Keratinocyte (primary cell): ENCODE measurements around the gene SLC19A1. TPM values are rescaled to one million over a fixed set of nuclear protein-coding genes. Genes with fewer than 3 reads are reported as not detected.

Experiments
- DNase-seq: peaks from one replicate; pipeline ENCODE4 v3.0.0-alpha.2; 2011; ENCODE audit warnings: low read depth, missing footprints, low spot score
- FAIRE-seq: peaks from 2 replicates; lab custom pipeline; 2011; peaks lifted over from hg19 to GRCh38; lab: Jason Lieb, UNC
- H2AFZ ChIP-seq: 2 replicates; pipeline ENCODE4 v1.6.0; 2012; ENCODE audit warnings: low read length, control low read depth, inconsistent platforms; ENCODE audit not compliant: control insufficient read depth
- H3K27ac ChIP-seq: 2 replicates; pipeline ENCODE4 v1.5.1; 2011; ENCODE audit warnings: low read length; ENCODE audit not compliant: control insufficient read depth, insufficient read depth
- H3K27me3 ChIP-seq: 3 replicates; pipeline ENCODE4 v1.6.0; 2011; ENCODE audit warnings: low read length; ENCODE audit not compliant: control insufficient read depth, insufficient read depth; ENCODE audit errors: extremely low read depth
- H3K36me3 ChIP-seq, 2 experiments: 2 replicates in 1 of 2; 3 replicates in 1 of 2; pipeline ENCODE4 v1.5.1; 2011; ENCODE audit warnings: low read length in 2 of 2, mild to moderate bottlenecking in 1 of 2; ENCODE audit not compliant: control insufficient read depth in 2 of 2, insufficient read depth in 2 of 2; ENCODE audit errors: extremely low read depth in 1 of 2
- H3K4me1 ChIP-seq: 3 replicates; pipeline ENCODE4 v1.5.1; 2011; ENCODE audit warnings: low read length; ENCODE audit not compliant: control insufficient read depth, insufficient read depth; ENCODE audit errors: extremely low read depth
- H3K4me2 ChIP-seq: 3 replicates; pipeline ENCODE4 v1.6.0; 2011; ENCODE audit warnings: low read depth, low read length; ENCODE audit not compliant: control insufficient read depth, insufficient read depth; ENCODE audit errors: extremely low read depth
- H3K4me3 ChIP-seq, 3 experiments: fragments of 200-600 bp in 1 of 3; sonication (generic) in 1 of 3; 2 replicates in 2 of 3; 3 replicates in 1 of 3; pipeline ENCODE4 v1.5.1; 2011 to 2016; ENCODE audit warnings: low read length in 3 of 3, mild to moderate bottlenecking in 3 of 3, control low read depth in 2 of 3, inconsistent platforms in 1 of 3, low read depth in 1 of 3, mixed read lengths in 1 of 3, mixed run types in 1 of 3, moderate library complexity in 1 of 3; ENCODE audit not compliant: control insufficient read depth in 2 of 3, insufficient read depth in 2 of 3; ENCODE audit errors: extremely low read depth in 1 of 3
- H3K79me2 ChIP-seq: 2 replicates; pipeline ENCODE4 v1.6.0; 2012; ENCODE audit warnings: low read length; ENCODE audit not compliant: control insufficient read depth, insufficient read depth
- H3K9ac ChIP-seq: 3 replicates; pipeline ENCODE4 v1.6.0; 2011; ENCODE audit warnings: low read length; ENCODE audit not compliant: control insufficient read depth, insufficient read depth; ENCODE audit errors: extremely low read depth
- H3K9me1 ChIP-seq: 3 replicates; pipeline ENCODE4 v1.6.0; 2011; ENCODE audit warnings: low read length; ENCODE audit not compliant: control insufficient read depth, insufficient read depth; ENCODE audit errors: extremely low read depth
- H3K9me3 ChIP-seq: 2 replicates; pipeline ENCODE4 v1.5.1; 2012; ENCODE audit warnings: low read depth, low read length; ENCODE audit not compliant: control insufficient read depth
- H4K20me1 ChIP-seq: 3 replicates; pipeline ENCODE4 v1.6.0; 2011; ENCODE audit warnings: low read length; ENCODE audit not compliant: control insufficient read depth, insufficient read depth; ENCODE audit errors: extremely low read depth
- EZH2 ChIP-seq: IDR thresholded peaks from one replicate; pipeline ENCODE4 v1.6.1; 2012; ENCODE audit warnings: inconsistent platforms, mild to moderate bottlenecking, low read length, moderate library complexity
- dilution Hi-C: fragments of 300-500 bp; cut with MboI; formaldehyde crosslinking; loops from one replicate; pipeline ENCODE4 v1.7.0; 2020; ENCODE audit warnings: low sequenced_read_pairs; ENCODE audit not compliant: extremely low pct_ligation_motif_present
- polyA plus RNA-seq, 5 experiments: library from polyadenylated mRNA; depleted of rRNA in 3 of 5; stranded (reverse) in 3 of 5; stranded (forward) in 1 of 5; unstranded in 1 of 5; fragments of >200 nt; gene quantifications; 1 replicate in 1 of 5; 2 replicates in 3 of 5; 3 replicates in 1 of 5; pipeline versions ENCODE4 v1.2.1 to v1.2.3, GENCODE V29; 2011 to 2012; ENCODE audit warnings: missing spikeins in 2 of 5, low read depth in 1 of 5, low replicate concordance in 1 of 5
- TF ChIP-seq, protein P1 (sequence below), 3 experiments: IDR thresholded peaks in 1 of 3; conservative IDR thresholded peaks in 1 of 3; optimal IDR thresholded peaks in 1 of 3; 2 replicates in 2 of 3; 3 replicates in 1 of 3; pipeline versions ENCODE3 to v1.5.1; 2011; ENCODE audit warnings: low read length in 3 of 3, mild to moderate bottlenecking in 3 of 3, moderate library complexity in 2 of 3, control low read depth in 1 of 3, inconsistent platforms in 1 of 3; ENCODE audit not compliant: insufficient read depth in 2 of 3; ENCODE audit errors: extremely low read depth in 1 of 3

SLC19A1 gene
- polyA plus RNA-seq, 1 donor (not counting 4 experiments of a cell fraction or from before 2014, with no cell fraction given) = 3.8 TPM

DNA sequence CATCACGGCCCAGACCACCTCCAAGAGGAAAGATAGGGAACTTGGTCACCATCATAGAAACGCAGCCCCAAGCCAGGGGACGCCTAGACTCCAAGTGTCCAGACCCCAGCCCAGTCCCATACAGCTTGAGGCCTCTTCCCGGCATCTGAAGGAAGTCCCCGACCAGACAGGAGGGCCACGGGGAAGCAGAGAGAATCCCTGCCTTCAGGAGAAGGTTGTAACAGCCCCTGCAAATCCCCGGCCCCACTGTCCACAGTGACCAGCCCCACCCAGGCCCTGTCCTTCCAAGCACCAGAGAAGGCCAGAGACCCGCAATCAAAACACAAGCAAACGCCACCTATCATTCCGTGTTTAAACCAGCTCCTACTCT is 1.7 kb downstream of the SLC19A1 start:
- H3K36me3 ChIP-seq = peaks cover 0 to 9% of the 10 kb centered on the region in 2 experiments
- no peak overlapping the region for H3K27ac ChIP-seq
- H3K4me3 ChIP-seq = no peak overlapping the region
- DNase-seq (no peak), FAIRE-seq (no peak)
- no peak overlapping the region for H3K9ac ChIP-seq
- dilution Hi-C loops = no loop called here
- H4K20me1 ChIP-seq = no peaks in the 10 kb centered on the region
- H3K27me3 ChIP-seq = no peaks in the 10 kb centered on the region
- no peaks in the 10 kb centered on the region for H3K9me1 ChIP-seq
- H3K4me2 ChIP-seq = peak overlapping the region; percentile 80
- peaks cover 10% of the 10 kb centered on the region for H3K4me1 ChIP-seq
- H3K79me2 ChIP-seq = peaks cover 3% of the 10 kb centered on the region
- H2AFZ ChIP-seq = no peak overlapping the region
- TF ChIP-seq, protein P1, sequence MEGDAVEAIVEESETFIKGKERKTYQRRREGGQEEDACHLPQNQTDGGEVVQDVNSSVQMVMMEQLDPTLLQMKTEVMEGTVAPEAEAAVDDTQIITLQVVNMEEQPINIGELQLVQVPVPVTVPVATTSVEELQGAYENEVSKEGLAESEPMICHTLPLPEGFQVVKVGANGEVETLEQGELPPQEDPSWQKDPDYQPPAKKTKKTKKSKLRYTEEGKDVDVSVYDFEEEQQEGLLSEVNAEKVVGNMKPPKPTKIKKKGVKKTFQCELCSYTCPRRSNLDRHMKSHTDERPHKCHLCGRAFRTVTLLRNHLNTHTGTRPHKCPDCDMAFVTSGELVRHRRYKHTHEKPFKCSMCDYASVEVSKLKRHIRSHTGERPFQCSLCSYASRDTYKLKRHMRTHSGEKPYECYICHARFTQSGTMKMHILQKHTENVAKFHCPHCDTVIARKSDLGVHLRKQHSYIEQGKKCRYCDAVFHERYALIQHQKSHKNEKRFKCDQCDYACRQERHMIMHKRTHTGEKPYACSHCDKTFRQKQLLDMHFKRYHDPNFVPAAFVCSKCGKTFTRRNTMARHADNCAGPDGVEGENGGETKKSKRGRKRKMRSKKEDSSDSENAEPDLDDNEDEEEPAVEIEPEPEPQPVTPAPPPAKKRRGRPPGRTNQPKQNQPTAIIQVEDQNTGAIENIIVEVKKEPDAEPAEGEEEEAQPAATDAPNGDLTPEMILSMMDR (optimal IDR thresholded peaks at IDR 0.05 in 1 of 3, IDR thresholded peaks at IDR 0.05 in 1 of 3, conservative IDR thresholded peaks at IDR 0.05 in 1 of 3; ENCODE audit: extremely low read depth in 1 of 3, insufficient read depth in 2 of 3, low read length in 3 of 3) = no peak
- TF ChIP-seq EZH2 = no peak
- H3K9me3 ChIP-seq = no peaks in the 10 kb centered on the region

DNA sequence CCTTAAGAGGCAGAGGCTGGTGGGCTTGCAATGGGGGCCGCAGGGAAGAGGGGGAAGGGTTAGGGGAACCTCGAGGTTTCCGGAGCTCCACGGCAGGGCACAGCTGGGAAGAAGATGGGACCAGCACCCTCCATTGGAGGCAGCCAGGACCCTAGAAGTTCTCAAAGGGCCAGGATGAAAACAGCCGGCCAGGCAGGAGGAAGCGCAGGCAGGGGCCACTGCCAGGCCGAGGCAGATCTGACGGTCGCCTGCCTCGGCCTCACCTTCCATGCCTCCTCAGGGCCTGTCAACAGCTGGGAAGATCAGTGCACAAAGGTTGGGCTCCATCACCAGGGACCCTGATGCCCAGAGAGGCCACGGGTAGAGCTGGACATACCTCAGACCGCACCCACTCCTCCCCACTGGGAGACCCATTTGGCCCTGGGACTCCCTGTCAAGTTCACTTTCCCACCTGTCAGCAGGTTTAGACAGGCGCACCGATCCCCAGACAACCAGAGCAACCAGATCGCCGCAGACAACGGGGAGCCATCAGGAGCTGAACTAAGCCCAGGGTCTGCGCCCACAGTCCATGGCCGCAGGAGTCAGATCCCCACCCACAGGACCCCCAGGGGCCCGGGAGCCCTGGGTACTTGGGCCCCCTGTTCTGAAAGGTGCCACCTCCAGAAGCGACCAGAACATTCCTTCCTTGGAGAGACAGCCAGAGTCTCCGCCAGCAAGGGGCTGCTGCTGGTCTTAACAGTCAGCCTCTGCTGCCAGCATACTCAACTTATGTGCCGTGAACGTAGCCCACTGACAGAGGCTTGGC is 2.2 kb downstream of the SLC19A1 start:
- Histone ChIP-seq H3K9me3 (no peaks in the 10 kb centered on the region), H3K4me2 (no peak overlapping the region), H3K36me3 (peaks cover 0 to 9% of the 10 kb centered on the region in 2 experiments), H3K27me3 (no peaks in the 10 kb centered on the region), H3K27ac (no peak overlapping the region), H4K20me1 (peaks cover 2% of the 10 kb centered on the region), H3K4me1 (peaks cover 10% of the 10 kb centered on the region), H3K79me2 (peaks cover 3% of the 10 kb centered on the region), H2AFZ (no peak overlapping the region), H3K4me3 (no peak overlapping the region), H3K9me1 (no peaks in the 10 kb centered on the region), H3K9ac (no peak overlapping the region)
- no peak for DNase-seq
- dilution Hi-C loops = no loop called here
- TF ChIP-seq EZH2 = no peak
- TF ChIP-seq, protein P1 (optimal IDR thresholded peaks at IDR 0.05 in 1 of 3, IDR thresholded peaks at IDR 0.05 in 1 of 3, conservative IDR thresholded peaks at IDR 0.05 in 1 of 3; ENCODE audit: extremely low read depth in 1 of 3, insufficient read depth in 2 of 3, low read length in 3 of 3) = no peak
- FAIRE-seq = no peak
